ENCODE results near the gene MDFIC.

DNA sequence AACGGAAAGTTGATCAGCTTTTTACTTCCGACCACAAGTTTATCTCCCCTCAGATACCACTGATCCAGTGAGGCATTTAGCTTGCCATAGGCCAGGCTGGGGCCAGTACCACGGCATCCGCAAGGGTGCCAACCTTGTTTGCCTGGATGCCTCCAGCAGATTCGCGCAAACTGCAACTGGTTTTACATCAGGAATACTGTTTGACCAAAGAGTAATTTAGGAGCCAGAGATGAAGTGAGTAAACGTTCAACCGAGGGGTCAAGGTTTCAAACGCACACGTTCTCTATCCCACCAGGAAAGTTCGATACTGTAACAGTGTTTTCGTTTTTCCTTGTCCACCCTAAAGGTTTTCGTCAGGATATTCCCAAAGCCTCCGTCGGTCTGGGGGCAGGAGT is 266 bp upstream of the MDFIC start:
- TF ChIP-seq, protein P1, sequence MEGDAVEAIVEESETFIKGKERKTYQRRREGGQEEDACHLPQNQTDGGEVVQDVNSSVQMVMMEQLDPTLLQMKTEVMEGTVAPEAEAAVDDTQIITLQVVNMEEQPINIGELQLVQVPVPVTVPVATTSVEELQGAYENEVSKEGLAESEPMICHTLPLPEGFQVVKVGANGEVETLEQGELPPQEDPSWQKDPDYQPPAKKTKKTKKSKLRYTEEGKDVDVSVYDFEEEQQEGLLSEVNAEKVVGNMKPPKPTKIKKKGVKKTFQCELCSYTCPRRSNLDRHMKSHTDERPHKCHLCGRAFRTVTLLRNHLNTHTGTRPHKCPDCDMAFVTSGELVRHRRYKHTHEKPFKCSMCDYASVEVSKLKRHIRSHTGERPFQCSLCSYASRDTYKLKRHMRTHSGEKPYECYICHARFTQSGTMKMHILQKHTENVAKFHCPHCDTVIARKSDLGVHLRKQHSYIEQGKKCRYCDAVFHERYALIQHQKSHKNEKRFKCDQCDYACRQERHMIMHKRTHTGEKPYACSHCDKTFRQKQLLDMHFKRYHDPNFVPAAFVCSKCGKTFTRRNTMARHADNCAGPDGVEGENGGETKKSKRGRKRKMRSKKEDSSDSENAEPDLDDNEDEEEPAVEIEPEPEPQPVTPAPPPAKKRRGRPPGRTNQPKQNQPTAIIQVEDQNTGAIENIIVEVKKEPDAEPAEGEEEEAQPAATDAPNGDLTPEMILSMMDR (IDR thresholded peaks at IDR 0.05; ENCODE audit: low read depth, low read length), result no peak
- TF ChIP-seq POLR2A (IDR thresholded peaks at IDR 0.05; ENCODE audit: extremely low read depth, insufficient read length) (no peak), MYC (IDR thresholded peaks at IDR 0.05; ENCODE audit: low read depth, low read length) (no peak)

All from NB4 (cell line).